Measurements from ENCODE around the gene P2RY6. TPM values are rescaled to one million over a fixed set of nuclear protein-coding genes. Genes with fewer than 3 reads are reported as not detected.

P2RY6 gene
- total and polyA plus RNA-seq, 2 of the 8 experiments (the other 6 are each of a cell fraction or from before 2014, with no cell fraction given), result 0.15 TPM; not detected in 1

- Histone ChIP-seq H2BK5ac (ENCODE audit: low read depth, low read length) (peak overlapping the region; percentile 24; the same call in 1 of the 2 replicates), H4K20me1 (replicated peaks in 1 of 2; ENCODE audit: control insufficient read depth in 1 of 2, insufficient read depth in 2 of 2, low read length in 2 of 2) (peaks cover 0 to 1% of the 10 kb centered on the region in 2 experiments), H3K9me3 (ENCODE audit: insufficient read depth in 2 of 2, low read depth in 1 of 2, low read length in 1 of 2) (no peaks in the 10 kb centered on the region), H3K27me3 (replicated peaks in 1 of 4; ENCODE audit: control insufficient read depth in 3 of 4, extremely low read depth in 1 of 4, insufficient read depth in 3 of 4, low read length in 3 of 4) (peaks cover 0 to 13% (median 10%) of the 10 kb centered on the region in 4 experiments; a peak in 5 of 7 replicates), H4K8ac (ENCODE audit: extremely low read depth, insufficient read depth, low read length) (no peak overlapping the region; the same call in 1 of the 2 replicates), H4K5ac (ENCODE audit: insufficient read length, low read depth, low read length) (no peak overlapping the region), H3K4me1 (replicated peaks in 1 of 4; ENCODE audit: control insufficient read depth in 3 of 4, insufficient read depth in 4 of 4, low read length in 3 of 4) (peaks cover 0 to 16% (median 11%) of the 10 kb centered on the region in 4 experiments; a peak in 6 of 7 replicates), H3K79me2 (ENCODE audit: control insufficient read depth in 1 of 2, insufficient read depth in 2 of 2, low read length in 2 of 2) (no peaks in the 10 kb centered on the region), H3K36me3 (ENCODE audit: control insufficient read depth in 2 of 4, insufficient read depth in 4 of 4, low read length in 3 of 4) (no peaks in the 10 kb centered on the region), H2AK5ac (ENCODE audit: low read depth, low read length) (no peak overlapping the region), H3K4me3 (ENCODE audit: extremely low read depth in 1 of 4, insufficient read depth in 2 of 4, low read depth in 3 of 4, low read length in 4 of 4) (no peak overlapping the region), H4K91ac (replicated peaks; ENCODE audit: insufficient read length, low read length) (peak overlapping the region; percentile 54), H3K23ac (ENCODE audit: insufficient read length) (no peak overlapping the region), H2BK120ac (replicated peaks; ENCODE audit: low read depth, low read length) (no peak overlapping the region), H3K56ac (replicated peaks; ENCODE audit: insufficient read length, low read depth, low read length) (no peak overlapping the region), H3K14ac (ENCODE audit: insufficient read length) (no peak overlapping the region), H2BK15ac (ENCODE audit: low read length) (peak overlapping the region; percentile 29; the same call in 1 of the 2 replicates), H3K27ac (ENCODE audit: low read depth, low read length) (no peak overlapping the region), H2BK20ac (ENCODE audit: low read length) (no peak overlapping the region), H3K9ac (replicated peaks in 1 of 4; ENCODE audit: extremely low read depth in 1 of 4, low read depth in 3 of 4, low read length in 3 of 4) (no peak overlapping the region; a peak in 1 of 7 replicates), H2AFZ (ENCODE audit: low read length) (no peak overlapping the region), H3K18ac (ENCODE audit: extremely low read depth, low read length) (peak overlapping the region; percentile 71; the same call in 1 of the 2 replicates), H3K79me1 (ENCODE audit: low read depth, low read length) (0 out of 2 replicates have a peak, but pooled peaks cover 3% of the 10 kb centered on the region), H3K23me2 (ENCODE audit: low read depth, low read length) (no peaks in the 10 kb centered on the region; the same call in 1 of the 2 replicates), H3K4ac (replicated peaks; ENCODE audit: insufficient read length, low read depth, low read length) (no peak overlapping the region), H3K4me2 (ENCODE audit: insufficient read depth in 1 of 2, low read depth in 2 of 2, low read length in 2 of 2) (no peak overlapping the region), H2BK12ac (ENCODE audit: low read depth, low read length) (peak overlapping the region; percentile 68; the same call in 1 of the 2 replicates)
- DNase-seq (ENCODE audit: low read depth in 1 of 2, low spot score in 2 of 2) (no peak), FAIRE-seq (no peak)
- CTCF ChIA-PET (ENCODE audit: partially characterized antibody), result interaction anchor here (0.6 to 16.5 kb wide), 10 partner anchors 12 to 739 kb away, joined by 3 to 173 read pairs (median 4); no protein-coding TSS in a partner anchor
- POLR2A ChIA-PET (ENCODE audit: partially characterized antibody), result no interaction called here
- WGBS, 2 experiments (ENCODE audit: extremely low coverage in 1 of 2, insufficient coverage in 1 of 2, insufficient read length in 1 of 2, insufficient replicate concordance in 2 of 2, low coverage in 1 of 2, low lambda C conversion rate in 2 of 2, missing lambda C conversion rate in 1 of 2), result 89% methylated on average over 7 of the region's 8 CpGs; no CpG with 5 or more reads in 1 of the 2 experiments
- TF ChIP-seq MAFK (IDR thresholded peaks at IDR 0.05; ENCODE audit: low read depth, low read length) (no peak), SAP30 (IDR thresholded peaks at IDR 0.05; ENCODE audit: insufficient read depth, insufficient replicate concordance, low read length) (no peak), SIX5 (IDR thresholded peaks at IDR 0.05; ENCODE audit: low read depth, low read length) (no peak), RAD21 (IDR thresholded peaks at IDR 0.05 in 1 of 2, conservative IDR thresholded peaks at IDR 0.05 in 1 of 2; ENCODE audit: low read depth in 2 of 2, low read length in 2 of 2) (no peak), SP1 (IDR thresholded peaks at IDR 0.05; ENCODE audit: low read depth, low read length) (no peak), SP2 (IDR thresholded peaks at IDR 0.05; ENCODE audit: low read length) (no peak), POU5F1 (IDR thresholded peaks at IDR 0.05; ENCODE audit: low read depth, low read length) (no peak), ATF2 (IDR thresholded peaks at IDR 0.05; ENCODE audit: low read length) (no peak), EP300 (IDR thresholded peaks at IDR 0.05; ENCODE audit: borderline replicate concordance in 1 of 2, low read depth in 2 of 2, low read length in 2 of 2) (no peak), JUND (IDR thresholded peaks at IDR 0.05; ENCODE audit: low read length) (no peak)
Measured at GRCh38 chr11:73268671-73269271, 3.4 kb upstream of the P2RY6 start.

Data from H1 (cell line).